Endometrium (tissue), 2 donors: ENCODE data around the gene MAP6.

Experiments used
- FAIRE-seq: peaks from 2 replicates; lab custom pipeline; 2012; peaks lifted over from hg19 to GRCh38; lab: Jason Lieb, UNC
- donor health status: control.
- donor health status: control.

The MAP6 gene

GRCh38 chr11:75566763-75567279, 102.0 kb downstream of the MAP6 start:
- FAIRE-seq, result no peak

GRCh38 chr11:75565916-75566762, 102.7 kb downstream of the MAP6 start:
- no peak for FAIRE-seq

GRCh38 chr11:75565221-75565814, 103.5 kb downstream of the MAP6 start:
- FAIRE-seq, result no peak

GRCh38 chr11:75563978-75564552, 104.8 kb downstream of the MAP6 start:
- no peak for FAIRE-seq

GRCh38 chr11:75563501-75563977, 105.3 kb downstream of the MAP6 start:
- FAIRE-seq, result no peak

DNA sequence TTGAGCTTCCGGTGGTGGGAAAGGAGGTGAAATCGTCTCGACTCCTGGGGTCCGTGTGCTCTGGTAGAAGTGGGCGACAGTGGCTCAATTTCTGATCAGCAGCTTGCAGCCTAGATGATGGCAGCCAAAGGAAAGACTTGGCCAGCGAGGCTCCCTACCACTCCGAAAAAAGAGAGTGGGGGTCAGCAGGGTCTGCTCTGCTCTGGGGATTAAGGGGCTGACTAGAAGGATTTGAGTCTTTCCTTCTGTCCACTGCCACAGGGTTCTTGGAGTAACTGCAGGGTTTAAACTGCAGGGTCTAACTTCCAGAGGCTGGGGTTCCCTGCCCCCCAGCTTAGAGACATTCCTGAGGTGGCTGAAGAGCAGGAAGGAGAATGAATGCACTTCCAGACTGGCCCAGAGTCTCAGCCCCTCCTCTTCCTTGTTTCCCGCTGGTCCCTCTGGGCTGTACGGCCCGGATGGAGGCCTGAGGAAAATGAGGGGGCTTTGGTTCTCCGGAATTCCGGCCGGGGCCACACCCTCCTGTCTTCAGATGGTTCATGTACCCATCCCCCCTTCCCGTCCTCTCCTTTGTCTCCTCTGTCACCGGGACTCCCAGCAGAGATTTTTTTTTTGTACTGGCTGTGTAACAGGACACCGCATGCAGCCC, 105.9 kb downstream of the MAP6 start:
- no peak for FAIRE-seq

GRCh38 chr11:75562048-75562835, 106.6 kb downstream of the MAP6 start, which contains the start of gene SERPINH1:
Gene SERPINH1, plus strand, starts transcription at chr11:75562253. Its CDS starts 4,097 bp downstream, at chr11:75566350.
- FAIRE-seq, result no peak

DNA sequence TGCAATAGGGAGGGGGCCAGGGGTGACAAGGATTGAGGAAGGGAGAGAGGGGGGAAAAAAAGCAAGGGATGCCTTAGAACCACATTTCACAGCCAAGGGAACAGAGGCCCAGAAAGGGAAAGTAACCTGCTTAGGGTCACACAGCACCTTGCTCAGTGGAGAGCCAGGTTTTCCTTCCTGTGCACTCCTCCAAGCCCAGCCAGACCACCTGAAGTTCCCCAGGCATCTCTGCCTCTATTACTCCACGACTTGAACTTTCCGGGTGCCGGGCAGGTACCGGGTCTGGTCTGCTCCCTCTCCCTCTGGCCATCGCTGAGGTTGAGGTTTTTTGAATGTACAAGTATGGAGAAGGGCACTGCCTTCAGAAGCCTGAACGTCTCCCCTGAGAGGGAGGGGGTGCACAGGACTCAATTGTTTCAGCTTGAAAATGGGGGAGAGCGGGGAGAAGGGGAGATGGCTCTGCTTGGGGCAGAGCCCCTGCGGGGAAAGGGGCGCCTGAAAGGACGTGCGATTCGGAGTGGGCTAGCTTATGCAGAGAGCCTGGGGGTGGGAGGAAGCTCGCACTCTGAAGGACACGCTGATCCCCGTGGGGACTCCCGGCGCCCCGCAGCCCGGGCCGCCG, 107.3 kb downstream of the MAP6 start:
- no peak for FAIRE-seq

- FAIRE-seq, result no peak
Measured at GRCh38 chr11:75560644-75561043, 108.2 kb downstream of the MAP6 start.

DNA sequence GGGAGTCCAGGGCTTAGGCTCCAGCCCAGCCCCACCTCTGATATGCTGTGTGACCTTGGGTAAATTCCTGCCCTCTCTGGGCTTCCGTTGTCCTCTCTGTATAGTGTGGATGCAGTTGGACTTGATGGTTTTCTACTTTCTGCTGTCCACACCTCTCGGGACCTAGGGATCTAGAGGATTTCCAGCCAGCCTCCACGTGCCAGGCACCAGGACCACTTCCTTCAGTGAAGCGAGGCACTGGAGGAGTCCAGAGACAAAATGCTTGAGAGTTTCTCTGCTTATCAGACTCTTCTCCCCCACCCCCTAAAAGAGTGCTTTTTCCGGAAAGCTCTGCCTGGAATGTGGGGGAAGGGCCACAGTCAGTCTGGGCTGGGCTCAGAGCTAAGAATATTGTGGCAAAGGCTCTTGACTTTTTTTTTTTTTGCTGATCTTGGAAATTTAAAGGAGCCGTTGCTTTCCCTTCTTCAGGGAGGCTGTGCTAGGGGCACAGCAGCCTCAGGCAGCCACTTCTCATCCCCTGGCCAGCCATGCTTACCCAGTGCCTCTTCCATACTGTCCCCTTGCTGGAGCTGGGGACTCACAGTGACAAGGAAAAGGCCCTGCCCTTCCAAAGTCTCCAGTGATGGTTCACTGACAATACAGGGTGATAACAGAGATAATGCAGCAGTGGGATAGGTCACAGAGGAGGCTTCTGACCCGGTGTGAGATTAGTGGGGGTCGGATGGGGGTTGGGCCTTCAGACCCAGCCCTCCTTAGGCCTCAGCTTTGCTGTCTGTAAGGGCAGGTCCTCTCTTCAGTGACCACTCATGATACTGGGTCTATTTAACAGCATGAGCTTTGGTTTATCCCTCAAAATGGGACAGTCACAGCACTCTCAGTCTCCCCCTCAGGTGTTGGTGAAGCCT, 109.6 kb downstream of the MAP6 start:
- FAIRE-seq, result peak; percentile 76

DNA sequence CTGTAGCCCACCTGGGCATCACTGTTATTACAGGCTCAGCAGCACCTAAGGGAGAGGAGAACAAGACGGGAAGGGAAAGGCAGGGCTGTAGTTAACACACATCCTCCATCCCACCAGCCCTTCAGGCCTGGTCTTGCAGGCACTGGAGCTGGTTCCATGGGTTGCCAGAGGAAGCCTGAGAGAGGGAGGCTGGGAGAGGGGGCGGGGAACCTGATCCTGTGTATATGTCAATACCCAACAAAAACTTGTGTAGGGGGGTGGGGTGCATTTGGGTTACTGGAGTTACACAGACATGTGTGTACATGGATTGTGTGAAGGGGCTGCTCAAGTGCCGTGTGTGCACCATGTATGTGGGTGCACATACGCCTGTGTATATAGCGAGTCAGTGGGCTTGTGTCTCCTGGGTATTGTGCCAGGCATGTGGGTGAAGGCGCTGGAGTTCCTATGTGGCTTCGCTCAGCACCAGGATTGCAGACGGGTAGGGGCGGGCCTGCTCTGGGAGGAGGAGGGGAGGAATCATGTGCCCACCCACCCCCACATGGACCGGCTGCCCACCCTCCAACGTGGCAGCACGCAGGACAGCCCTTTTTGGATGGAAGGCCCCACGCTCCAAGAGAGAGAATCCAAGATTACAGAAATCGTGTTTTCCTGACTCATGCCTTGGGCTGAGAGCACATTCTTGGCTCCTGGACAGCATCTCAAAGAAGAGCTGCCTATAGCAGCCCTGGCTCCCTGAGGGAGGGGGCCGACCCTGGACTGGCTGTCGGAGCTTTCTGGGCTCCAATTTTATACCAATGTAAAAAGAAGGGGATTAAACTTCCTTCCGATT, 111.0 kb downstream of the MAP6 start:
- FAIRE-seq, result no peak

GRCh38 chr11:75556275-75556674, 112.6 kb downstream of the MAP6 start:
- no peak for FAIRE-seq

GRCh38 chr11:75555079-75555811, 113.6 kb downstream of the MAP6 start:
- FAIRE-seq, result no peak

DNA sequence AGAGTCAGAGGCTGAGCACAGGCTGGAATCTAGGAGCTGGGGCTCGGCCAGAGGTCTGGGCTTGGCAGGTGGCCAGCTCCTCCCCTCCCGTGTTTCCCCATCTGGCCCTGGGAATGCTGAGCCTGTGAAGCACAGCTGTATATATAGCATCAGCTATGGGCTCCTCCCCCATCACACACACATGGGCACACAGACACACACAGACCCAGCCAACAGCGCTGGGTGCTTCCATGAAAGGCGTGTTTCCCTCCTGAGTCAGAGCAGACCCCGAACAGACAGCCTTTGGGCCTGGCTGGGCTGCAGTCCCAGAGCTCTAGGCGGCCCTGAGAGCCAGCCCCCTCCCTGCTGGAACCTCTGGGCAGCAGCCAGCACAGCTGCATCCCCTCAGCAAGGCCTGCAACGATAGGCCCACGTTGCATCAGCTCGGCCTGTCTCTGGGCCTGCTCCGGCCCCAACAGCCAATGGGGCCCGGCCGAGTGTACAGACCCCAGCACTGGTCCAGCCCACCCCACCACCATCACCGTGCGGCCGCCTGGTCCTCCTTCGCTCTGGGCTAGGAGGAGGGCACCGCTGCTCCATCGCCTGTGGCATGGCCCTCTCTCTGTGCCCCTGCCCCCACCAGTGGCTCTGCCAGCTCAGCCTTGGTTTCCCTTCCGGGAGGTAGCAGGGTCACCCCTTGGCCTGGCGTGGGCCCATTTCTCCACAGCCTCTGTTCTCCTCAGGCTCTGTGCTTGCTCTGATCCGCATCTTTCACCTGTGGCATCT, 114.4 kb downstream of the MAP6 start:
- FAIRE-seq, result peak; percentile 96

DNA sequence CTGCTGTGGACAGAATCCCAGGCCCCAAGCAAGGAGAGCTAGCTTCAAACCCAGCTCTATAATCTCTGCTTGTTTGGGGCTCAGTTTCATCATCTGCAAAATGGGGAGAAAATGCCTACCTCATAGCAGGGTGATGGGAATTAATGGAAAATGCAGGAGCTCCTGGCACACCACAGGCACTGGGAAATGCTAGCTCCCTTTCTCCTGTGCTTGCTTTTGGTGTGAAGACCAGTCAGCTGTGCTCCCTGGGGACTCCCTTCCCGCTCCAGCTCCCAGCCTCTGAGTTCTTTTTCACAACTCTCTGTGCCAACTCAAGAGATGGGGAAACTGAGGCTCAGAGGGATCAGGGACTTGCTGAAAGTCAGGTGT, 115.0 kb downstream of the MAP6 start:
- FAIRE-seq, result no peak

DNA sequence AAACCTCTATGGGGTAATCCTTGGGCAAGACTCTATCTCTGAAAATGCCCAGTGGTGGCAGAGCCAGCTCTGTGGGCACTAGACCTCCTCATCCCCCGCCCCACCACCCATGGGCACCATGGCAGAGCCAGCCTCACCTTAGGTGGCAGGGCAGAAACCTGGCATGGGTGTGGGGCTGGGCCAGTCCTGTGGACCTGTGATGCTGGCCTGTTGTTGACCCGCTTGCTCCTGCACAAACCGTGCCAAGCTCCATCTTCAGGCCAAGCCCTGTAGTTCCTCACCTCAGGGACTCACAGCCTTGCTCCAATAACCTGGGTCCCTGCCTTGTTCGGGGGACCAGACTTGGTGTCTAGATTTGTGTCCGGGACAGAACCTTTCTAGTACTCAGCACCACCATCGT, 115.7 kb downstream of the MAP6 start:
- FAIRE-seq, result no peak

DNA sequence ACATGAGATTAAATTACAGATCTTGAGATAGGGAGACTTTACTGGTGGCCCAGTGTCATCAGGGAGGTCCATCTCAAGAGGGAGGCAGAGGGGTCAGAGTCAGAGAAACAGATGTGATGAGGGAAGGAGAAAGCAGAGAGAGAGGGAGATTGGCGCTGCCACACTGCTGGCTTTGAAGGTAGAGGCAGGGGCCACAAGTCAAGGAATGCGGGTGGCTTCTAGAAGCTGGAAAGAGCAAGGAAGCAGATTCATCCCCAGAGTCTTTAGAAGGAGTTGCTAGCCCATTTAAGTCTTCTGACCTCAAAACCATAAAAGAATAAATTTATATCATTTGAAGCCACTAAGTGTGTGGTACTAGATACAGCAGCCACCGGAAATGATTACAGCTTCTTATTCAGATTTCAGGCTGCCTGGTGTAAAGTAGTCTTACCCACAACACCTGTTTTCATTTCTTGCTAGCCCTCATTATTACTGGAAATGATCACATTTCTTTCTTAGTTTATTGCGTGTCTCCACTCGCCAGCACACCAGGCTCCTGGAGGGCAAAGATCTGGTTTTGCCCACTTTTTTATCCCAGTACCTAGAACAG, 119.4 kb downstream of the MAP6 start:
- no peak for FAIRE-seq
